NAMALWA (cell line): ENCODE data around the gene PNLDC1.
A peak's percentile ranks its signal among the peaks of the same experiment; 100 is the strongest.

Source experiments
- DNase-seq: peaks from one replicate; pipeline ENCODE4 v3.0.0-alpha.2; 2015; ENCODE audit warnings: low spot score

PNLDC1 gene, protein sequence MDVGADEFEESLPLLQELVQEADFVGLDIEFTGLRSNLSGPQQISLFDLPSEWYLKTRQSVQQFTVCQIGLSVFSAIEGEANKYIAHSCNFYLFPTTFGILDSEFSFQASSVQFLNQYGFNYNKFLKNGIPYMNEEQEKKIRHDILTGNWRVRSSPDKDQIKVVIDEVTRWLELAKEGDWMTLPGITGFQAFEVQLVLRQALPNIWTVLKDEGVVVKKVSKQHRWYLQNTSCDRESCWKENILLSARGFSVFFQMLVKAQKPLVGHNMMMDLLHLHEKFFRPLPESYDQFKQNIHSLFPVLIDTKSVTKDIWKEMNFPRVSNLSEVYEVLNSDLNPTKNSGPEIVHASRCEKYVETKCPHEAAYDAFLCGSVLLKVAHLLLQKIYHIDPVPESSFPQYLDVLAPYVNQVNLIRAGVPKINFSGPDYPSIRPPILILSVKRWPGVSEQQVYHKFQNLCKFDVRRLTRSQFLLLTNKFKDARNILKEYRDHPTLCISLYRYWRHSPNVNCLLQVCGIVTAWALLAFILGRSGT

DNA sequence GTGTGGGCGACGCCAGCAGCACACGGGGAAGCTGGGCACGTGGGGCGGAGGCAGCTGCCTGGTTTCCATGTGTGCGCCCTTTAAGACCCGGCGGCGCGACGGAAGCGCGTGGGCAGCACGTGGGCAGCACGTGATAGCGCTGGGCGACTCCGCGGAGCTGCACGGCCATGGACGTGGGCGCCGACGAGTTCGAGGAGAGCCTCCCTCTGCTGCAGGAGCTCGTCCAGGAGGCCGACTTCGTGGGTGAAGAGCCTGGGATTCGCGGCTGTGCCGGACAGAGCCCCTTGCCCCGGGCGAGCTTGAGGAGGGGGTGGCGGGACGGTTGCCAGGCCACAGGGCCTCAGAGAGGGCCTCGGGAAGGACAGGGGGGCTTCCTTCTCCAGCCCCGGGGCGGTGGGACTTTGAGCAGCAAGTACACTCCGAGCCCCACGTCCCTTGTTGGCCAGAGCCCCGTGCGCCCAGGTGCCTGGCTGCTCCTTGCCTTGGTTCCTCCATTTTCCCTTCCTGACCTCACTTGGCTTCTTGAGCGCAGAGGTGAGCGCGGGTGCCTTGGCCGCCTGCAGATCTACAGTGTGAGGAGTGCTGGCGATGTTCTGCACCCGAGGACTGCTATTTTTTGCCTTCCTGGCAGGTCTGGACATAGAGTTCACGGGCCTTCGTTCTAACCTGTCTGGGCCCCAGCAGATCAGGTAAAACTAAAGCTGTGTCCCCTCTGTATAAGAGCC, at the start of gene PNLDC1:
TSS of gene PNLDC1 (plus strand) at position 136 of the 725 bp plus-strand sequence. CDS start at position 168, 32 bp downstream.
- DNase-seq, result no peak

DNA sequence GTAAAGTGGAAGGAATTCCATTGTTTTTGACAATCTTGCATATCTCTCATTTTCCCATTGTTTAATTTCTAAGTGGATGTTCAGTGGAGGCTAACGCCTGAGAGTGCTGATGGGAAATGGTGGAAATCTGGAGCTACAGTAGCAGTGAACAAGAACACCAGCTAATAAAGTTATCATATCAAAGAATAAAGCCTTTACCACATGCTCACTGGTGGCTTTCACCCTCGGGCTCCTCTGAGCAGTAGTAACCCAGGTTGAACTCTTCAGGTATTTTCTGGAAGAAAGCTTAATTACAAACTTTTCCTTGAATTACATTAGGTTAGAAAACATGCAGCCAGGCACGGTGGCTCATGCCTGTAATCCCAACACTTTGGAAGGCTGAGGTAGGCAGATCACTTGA, 48.6 kb upstream of the PNLDC1 start:
- DNase-seq, result no peak

DNA sequence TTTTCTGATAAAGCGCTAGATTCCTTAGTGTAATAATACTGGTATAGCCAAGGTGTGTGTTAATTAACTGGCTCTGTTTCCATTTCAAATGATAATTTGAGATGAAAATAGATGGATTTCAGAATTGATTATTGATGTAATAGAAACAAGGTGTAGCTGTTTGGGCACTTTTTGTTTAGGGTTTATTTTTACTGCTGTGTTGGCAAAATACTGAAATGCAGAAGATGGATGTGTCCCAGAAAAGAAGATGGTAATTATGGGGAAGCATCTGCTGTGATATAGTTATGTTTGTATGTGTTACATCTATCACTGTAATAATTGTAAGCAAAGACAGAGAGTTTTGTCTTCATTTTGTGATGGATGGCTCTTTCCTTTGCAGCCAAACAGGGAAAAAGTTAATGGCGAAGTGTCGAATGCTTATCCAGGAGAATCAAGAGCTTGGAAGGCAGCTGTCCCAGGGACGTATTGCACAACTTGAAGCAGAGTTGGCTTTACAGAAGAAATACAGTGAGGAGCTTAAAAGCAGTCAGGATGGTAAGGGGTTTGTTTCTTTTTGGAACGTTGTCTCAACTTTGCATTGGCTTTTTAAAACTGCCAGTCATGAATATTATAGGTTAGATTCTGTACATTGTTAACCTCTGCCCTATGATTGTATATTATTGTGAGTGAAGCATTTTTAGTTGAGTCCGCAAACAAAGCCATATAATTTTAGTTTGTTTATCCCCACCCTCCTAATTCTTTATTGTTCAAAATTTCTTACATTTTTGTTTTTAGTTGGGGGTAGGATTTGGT, 46.8 kb upstream of the PNLDC1 start:
- no peak for DNase-seq

DNA sequence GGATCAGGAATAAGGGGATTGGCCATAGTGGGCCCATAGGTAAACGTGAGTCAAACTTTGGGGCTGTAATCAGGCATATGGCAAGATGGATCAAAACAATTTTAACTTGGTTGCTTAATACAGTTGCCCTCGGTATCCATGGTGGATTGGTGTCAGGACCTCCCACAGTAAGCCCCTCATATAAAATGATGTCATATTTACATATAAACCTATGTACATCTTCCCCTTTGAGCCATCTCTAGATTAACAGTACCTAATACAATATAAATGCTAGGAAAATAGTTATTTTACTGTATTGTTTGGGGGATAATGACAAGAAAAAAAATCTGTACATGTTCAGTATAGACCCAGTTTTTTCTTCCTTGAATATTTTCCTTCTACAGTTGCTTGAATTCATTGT, 45.7 kb upstream of the PNLDC1 start:
- DNase-seq, result no peak

DNA sequence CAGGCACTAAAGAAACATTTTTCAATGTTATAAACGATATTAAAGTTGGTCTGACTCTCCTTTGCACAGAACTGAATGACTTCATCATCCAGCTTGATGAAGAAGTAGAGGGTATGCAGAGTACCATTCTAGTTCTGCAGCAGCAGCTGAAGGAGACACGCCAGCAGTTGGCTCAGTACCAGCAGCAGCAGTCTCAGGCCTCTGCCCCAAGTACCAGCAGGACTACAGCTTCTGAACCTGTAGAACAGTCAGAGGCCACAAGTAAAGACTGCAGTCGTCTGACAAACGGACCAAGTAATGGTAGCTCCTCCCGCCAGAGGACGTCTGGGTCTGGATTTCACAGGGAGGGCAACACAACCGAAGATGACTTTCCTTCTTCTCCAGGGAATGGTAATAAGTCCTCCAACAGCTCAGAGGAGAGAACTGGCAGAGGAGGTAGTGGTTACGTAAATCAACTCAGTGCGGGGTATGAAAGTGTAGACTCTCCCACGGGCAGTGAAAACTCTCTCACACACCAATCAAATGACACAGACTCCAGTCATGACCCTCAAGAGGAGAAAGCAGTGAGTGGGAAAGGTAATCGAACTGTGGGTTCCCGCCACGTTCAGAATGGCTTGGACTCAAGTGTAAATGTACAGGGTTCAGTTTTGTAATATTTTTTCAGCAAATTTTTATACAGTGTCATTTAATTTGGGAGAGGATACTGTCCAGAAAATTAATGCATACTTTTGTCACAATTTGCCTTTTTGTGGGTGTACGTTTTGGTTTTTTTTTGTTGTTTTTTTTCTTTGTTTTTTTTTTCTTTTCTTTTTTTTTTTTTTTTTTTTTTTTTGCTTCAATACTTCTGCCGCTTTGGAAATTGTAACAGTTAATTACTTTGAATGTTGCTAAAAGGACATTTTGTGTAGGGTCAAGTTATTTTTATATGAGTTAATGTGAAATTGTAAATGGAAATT, 44.8 kb upstream of the PNLDC1 start:
- no peak for DNase-seq

DNA sequence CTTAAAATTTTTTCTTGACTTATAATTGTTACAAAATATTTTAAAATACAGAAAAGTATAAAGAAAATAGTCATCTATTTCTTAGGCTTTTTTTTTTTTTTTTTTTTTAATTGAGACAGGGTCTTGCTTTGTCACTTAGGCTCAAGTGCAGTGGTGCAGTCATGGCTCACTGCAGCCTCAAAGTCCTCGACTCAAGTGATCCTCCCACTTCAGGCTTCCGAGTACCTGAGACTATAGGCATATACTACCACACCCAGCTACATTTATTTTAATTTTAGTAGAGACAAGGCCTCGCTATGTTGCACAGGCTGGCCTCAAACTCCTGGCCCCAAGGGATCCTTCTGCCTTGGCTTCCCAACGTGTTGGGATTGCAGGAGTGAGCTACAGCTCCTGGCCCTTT, 43.6 kb upstream of the PNLDC1 start:
- no peak for DNase-seq

DNA sequence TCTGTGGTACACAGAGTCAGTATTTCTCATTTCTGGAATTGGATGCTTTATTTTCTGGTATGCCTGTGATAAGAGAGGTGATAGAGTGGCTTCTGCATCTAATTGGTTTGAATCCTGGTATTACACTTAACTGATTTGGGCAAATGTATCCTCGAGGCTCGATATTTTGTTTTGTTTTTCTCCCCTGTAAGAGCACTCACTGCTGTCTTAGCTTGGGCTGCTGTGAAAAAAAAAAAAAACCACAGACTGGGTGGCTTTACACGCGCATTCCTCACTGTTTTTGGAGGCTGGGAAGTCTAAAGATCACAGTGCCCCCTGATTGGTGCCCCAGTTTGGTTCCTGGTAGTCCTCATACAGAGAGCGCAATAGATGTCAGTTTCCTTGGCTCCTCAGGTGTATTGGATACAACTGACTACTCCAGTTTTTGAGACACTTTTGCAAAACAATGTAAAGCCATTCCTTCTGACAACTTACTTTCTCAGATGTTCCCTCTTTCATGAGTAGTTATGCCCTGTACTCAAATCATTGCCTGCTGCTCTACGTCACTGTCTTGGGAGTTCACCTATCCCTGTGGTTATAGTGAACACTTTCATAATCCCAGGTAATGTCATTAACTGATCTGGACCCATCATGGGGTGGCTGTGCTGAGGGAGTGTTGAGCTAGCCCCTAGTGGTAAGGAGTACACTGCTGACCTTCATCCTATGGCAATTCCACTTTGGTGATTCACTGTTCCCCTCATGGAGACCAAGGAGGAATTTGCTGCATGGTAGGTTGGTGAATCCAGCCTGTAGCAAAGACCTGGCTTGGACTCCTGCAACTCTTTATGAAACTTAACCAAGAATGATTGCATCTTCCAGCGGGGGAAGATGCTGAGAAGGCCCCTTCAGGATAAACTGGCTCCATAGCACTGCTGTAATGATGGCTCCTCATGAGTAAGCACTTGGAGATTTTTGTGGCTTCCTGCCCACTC, 41.8 kb upstream of the PNLDC1 start:
- peak; percentile 30 for DNase-seq

DNA sequence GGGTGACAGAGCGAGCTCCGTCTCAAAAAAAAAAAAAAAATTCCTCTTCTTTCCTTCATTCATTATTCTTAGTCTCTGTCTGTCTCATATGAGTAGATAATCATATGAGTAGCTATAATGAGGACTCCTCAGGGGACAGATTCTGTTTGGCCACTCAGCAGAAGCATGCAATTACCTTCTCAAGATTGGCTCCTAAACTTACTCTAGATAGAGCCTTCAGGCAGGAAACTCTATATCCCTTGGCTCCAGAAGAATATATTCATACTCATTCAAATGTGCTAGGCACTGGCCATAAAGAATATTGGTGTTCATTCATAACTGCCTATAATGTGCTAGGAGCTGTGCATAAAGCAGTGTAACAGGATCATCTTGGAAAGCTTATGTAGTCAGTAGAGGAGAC, 40.4 kb upstream of the PNLDC1 start:
- DNase-seq, result no peak

DNA sequence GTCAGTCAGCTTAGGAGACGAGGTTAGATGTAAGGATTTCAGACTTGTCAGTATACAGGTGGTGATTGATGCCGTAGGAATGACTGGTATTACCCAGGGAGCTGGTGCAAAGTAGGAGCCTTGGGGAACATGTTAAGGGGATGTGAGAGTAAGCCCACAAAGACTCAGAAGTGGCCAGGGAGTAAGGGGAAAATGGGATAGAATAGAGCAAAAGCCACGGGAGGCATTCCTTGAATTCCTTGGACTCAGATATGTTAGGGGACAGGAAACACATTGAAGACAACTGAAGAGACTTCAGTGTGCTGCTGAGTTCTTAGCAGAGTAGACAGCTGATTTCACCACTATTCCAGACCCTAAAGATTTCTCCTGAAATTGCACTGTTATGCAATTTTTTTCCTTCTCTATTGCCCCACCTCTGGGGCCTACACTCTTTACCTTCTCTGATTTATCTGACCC, 39.4 kb upstream of the PNLDC1 start:
- DNase-seq, result no peak

DNA sequence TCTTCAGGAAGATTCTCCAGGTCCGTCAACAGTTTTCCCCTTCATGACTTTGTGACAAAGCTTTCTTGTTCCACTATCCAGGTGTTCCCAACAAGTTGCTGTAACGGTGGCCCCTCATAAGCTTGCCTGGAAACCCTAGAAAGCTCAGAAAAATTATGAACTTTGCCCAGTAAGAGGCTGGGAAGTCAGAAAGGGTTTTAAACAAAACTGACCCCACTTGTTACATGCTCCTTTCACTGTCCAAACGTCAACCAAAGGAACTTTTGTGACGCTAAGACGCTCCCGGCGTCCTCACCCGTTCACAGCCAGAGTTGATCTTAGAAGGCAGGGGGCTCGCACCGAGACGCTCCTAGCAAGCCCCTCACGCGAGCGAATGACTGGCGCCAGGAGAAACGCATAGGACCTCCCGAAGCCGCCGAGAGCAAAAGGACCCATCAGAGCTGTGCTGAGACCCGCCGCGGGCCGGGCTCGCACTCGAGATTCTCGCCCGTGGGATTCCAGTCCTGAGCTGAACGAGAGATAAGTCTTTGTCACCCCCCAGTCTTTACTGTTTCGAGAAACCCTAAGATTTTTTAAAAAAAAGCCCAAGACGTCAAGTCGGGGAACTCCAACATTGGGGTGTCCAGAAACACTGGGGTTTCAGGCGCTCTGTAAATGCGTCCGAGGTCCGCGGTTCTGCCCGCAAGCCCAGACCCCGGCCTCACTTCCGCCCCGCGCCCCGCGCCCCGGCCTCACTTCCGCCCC, 38.8 kb upstream of the PNLDC1 start:
- no peak for DNase-seq

DNA sequence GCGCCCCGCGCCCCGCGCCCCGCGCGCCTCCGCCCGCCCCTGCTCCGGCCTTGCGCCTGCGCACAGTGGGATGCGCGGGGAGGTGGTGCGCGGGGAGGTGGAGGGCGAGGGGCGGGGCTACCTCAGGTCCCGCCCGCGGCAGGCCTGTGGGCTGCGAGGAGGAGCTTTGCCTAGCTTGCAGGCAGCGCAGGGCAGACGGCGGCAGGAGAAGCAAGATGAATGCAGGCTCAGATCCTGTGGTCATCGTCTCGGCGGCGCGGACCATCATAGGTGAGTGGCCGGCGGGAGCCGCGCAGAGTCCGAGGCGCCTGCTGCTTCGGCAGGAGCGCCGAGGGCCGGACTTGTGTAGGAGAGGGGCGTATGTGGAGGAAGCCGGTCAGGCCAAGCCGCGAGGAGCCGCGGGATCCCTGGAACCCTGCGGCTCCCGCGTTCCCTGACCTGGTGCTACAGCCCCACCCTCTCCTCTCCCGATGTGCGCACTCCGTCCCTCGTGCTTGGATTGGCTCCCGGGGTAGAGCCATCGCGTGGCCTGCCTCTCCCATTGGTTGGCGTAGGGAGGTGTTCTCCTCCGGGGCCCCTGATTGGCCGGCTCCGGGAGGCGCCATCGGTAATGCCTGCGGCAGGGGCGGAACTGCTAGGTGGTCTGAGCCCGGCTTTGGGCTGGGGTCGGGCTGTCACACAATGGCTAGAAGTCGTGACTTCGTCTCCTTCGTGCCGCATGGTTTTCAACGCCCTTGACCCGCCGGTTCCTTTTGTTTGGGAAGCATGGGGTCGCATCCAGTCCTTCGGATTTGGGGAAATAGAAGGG, 38.0 kb upstream of the PNLDC1 start, which contains the start of gene ACAT2:
TSS of gene ACAT2 (plus strand) at position 173 of the 808 bp plus-strand sequence. CDS start at position 216, 43 bp downstream.
- peak; percentile 97 for DNase-seq

DNA sequence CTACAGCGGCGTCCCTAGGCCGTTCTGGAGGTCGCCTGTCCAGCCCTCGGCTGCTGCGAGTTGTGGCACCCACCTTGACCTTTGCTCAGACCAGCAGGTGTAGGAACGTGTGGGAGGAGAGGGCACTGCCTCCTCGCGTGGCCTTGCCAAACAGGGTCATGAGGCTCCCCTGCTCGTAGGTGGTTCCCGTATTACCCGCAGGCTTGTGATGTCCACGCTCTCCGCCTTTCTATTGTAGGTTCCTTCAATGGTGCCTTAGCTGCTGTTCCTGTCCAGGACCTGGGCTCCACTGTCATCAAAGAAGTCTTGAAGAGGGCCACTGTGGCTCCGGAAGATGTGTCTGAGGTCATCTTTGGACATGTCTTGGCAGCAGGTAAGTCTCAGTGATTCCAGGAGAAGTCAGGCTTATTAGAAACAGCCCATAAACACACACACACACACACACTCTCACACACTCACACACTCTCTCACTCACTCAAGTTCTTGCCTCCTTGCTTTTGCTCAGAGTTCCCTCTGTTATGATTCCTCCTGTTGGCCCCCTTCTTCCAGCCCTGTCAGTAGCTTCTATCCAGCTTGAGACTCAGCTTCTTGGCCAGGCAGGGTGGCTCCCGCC, 37.3 kb upstream of the PNLDC1 start:
- DNase-seq, result peak; percentile 43

DNA sequence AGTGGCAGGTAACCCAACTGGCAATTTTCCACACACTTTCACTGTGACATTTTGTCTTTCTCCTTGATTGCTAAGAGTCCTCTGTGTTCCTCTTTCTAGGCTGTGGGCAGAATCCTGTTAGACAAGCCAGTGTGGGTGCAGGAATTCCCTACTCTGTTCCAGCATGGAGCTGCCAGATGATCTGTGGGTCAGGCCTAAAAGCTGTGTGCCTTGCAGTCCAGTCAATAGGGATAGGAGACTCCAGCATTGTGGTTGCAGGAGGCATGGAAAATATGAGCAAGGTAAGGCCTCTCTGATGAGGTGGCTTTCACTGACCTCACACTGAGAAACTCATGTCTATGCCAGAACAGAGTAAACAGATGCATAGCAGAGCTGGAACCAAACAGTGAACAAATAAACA, 33.2 kb upstream of the PNLDC1 start:
- no peak for DNase-seq

DNA sequence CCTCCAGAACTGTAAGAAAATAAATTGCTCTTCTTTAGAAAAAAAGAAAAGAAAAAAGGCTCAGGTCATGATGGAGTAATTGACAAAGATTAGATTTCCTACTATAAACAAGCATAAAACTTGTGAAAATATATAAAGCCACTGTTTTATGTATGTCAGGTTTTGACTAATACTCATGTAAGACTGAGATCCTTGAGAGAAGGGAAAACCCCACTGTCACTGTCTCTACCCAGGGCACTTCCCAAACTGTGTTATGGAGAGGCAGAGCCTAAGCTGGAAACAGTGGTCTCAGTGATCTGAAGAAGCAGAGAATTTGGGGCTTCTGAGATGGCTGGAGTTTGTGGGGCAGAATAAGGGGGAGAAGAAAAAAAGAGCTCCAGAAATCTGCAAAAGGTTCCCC, 30.6 kb upstream of the PNLDC1 start:
- DNase-seq, result no peak

DNA sequence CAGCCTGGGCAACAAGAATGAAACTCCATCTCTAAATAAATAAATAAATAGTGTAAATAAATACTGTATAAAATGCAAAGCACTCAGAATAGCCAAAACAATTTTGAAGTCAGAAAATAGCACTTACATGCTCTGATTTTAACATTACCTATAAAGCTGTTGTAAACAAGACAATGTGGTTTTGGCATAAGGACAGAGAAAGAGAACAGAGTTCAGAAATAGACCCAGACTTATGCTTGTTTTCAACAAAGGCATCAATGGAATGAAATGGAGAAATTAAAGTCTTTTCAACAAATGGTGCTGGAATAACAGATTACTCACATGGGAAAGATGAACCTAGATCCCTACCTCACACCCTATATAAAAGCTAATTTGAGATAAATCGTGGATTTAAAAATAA, 27.9 kb upstream of the PNLDC1 start:
- DNase-seq, result no peak

DNA sequence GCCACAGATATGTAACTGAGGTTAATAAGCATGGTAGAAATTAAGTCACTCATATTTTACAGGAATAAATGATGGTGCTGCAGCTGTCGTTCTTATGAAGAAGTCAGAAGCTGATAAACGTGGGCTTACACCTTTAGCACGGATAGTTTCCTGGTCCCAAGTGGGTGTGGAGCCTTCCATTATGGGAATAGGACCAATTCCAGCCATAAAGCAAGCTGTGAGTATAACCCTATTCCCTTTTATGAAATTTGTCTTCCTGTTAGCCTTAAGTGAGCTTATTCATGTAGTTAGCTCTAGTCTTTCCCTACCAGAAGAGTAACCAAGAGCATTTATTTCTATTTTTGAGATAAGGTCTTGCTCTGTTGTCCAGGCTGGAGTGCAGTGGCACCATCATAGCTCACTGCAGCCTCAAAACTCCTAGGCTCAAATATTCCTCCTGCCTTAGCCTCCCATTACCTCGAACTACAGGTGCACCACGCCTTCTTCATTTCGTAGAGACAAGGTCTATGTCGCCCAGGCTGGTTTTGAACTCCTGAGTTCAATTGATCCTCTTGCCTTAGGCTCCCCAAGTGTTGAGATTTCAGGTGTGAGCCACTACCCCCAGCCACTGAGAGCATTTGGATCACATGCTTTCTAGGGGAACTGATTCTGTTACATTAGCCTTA, 22.7 kb upstream of the PNLDC1 start:
- DNase-seq, result no peak

DNA sequence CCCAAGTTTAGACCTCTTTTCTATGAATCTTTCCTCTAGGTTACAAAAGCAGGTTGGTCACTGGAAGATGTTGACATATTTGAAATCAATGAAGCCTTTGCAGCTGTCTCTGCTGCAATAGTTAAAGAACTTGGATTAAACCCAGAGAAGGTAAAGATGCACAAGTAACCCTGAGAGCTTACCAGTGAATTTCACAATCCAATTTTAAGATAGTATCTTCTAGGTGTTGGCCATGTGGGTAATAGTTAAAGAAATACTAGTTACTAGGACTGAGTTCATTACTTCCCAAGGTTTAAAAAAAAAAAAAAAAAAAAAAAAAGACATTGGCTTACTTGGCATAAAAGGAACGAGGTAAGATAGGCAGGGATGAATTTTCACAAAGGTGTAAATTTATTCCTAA, 21.9 kb upstream of the PNLDC1 start:
- no peak for DNase-seq
